ENCODE data around the gene RBMS1. TPM values are rescaled to one million over a fixed set of nuclear protein-coding genes. Genes with fewer than 3 reads are reported as not detected.

The RBMS1 gene
- total RNA-seq, 1 donor from 2014 or later = 10.2 TPM

DNA sequence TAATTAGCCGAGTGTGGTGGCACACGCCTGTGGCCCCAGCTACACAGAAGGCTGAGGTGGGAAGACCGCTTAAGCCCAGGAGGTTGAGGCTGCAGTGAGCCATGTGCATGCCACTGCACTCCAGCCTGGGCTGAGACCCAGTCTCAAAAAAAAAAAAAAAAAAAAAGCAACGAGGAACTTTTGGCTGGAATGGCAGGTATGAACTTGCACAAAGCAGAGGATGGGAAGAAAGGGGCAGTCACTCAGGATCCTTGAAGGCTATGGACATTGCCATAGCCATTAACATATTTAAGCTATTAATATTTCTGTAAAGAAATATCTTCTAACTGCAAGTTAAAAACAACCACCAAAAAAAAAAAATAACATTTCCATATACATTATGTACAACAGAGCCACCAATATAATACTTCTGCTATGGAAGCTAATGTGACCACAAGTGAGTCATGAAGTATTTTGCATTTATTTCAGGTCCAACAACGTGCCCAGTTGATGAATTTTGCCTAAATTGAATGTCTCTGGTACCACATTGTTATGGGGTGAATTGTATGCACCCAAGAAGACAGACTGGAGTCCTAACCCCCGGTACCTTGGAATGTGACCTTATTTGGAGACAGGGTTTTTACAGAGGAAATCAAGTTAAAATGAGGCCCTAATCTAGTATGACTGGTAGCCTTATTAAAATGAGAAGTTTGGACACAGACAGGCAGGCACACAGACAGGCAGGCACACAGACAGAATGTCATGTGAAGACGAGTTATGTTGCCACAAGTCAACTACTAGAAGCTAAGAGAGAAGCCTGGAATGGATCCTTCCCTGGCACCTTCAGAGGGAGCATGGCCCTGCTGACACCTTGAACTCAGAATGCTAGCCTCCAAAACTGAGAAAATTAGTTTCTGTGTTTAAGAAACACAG lies 102.8 kb downstream of the RBMS1 start:
- FAIRE-seq = no peak
- DNase-seq (ENCODE audit: low spot score in 2 of 2) = no peak

DNA sequence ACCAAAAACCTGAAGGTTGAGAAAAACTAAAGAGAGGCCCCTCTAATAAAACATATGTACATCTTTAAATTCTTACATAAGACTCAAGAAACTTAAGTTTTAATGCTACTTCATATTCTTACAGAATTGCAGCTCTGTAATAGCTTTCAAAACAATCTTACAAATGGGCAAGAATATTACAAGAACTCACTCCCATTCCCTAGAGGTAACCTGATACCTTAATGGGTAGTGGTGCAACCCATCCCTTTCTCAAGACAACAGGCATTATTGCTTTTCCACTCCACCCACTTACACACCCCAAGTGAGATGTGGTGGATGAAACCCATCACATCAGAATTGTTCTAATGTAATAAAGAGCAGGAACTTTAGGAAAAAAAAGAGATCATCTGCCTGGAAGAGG lies 103.7 kb downstream of the RBMS1 start:
- no peak for FAIRE-seq

DNA sequence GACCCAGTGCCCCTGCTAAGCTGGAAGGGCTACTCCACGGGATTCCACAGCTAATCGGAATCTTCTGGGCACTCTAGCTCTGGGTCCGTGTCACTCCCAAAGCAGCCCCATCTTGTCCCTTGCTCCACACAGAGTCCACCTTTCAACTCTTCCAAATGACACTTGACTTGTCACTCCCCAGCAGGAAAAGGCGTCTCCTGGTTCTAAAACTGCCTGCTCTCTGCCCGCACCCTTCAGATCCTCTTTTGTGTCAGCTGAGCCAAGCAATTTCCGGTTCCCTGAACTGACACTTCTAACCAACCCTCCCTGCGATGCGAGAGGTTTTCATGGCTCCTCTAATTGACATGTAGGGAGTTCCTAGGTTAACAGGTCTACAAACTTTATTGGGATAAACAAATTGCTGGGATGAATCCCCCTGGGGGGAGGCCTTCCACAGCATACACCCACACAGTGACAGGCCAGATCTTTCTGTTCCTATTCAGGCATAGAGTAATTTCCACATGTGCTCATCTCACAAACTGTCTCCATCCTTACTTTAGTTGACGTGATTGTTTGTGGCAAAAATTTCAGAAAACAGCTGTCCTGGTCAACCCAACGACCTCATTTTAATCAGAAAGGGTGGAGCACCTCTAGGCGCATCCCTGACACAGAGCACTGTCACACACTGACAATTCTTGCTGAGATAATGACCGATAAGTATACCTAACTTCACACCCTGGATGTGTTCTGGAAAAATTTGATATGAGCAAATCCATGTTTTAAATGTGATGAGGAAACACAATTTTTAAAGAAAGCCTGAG lies 104.9 kb downstream of the RBMS1 start:
- DNase-seq (ENCODE audit: low spot score in 2 of 2) (no peak), FAIRE-seq (no peak)

More for the DNA sequence above, 103.7 kb downstream of the RBMS1 start:
- no peak for DNase-seq (ENCODE audit: low spot score in 2 of 2)

DNA sequence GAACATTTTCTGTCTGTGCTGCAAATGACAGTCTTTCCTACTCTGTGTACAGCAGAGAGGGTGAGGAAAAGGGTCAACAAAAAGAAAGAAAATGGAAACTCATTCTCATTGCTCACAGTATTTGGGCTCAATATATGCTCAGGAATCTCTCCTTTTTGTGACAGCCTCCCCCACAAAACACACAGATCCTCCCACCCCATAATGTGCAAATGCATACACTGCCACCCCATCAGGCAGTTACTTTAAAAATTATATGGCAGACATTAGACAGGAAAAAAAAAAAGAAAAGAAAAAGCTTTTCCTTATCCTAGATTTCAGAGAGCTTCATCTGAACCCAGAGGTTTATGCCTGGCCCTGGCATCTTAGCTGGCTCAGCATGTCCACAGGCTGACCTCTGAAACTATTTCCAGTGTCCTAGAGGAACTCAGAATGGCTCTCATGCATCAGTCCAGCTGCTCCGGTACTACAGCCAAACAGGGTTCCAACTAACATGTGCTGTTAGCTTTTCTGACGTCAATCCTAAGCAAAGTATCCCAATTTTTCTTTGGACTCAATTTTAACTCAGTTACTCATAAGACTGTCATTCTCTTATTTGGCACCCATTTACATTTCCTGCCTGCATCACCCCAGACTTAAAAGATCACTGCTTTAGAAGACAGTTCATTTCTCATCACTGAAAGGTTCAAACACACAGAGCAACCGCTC lies 105.9 kb downstream of the RBMS1 start:
- no peak for FAIRE-seq
- no peak for DNase-seq (ENCODE audit: low spot score in 2 of 2)

DNA sequence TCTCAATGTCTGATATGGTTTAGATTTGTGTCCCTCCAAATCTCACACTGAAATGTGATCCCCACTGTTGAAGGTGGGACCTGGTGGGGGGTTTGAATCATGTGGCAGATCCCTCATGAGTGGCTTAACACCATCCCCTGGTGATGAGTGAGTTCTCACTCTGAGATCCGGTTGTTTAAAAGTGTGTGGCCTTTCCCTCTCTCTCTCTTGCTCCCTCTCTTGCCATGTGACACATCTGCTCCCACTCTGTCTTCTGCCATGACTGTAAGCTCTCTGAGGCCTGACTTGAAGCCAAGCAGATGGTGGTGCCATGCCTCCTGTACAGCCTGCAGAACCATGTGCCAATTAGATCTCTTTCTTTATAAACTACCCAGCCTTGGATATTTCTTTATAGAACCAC lies 108.8 kb downstream of the RBMS1 start:
- FAIRE-seq (no peak), DNase-seq (ENCODE audit: low spot score in 2 of 2) (no peak)

DNA sequence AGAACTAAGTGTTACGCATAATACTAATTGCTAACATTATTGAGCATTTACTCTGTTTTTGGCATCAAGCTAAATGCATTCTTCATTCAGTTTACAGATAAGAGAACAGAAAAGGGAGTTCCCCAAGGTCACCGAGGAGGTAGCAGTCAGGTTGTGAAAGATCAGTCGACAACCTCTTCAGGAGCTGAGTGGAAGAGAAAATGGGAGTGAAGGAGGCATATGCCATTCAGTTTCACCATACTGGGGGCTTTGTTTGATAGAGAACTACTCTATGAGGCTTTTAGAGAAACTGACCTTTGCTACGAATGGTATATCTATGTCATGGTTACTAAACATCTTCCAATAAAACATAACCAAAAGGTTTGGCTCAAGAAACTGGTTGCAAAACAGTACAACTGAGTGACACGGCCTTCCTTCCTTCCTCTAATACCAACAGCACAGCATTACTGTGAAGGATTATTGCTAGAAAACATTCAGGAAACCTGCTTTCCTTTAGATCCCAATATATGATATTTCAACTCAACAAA lies 112.1 kb downstream of the RBMS1 start:
- DNase-seq (ENCODE audit: low spot score in 2 of 2) (no peak), FAIRE-seq (no peak)

DNA sequence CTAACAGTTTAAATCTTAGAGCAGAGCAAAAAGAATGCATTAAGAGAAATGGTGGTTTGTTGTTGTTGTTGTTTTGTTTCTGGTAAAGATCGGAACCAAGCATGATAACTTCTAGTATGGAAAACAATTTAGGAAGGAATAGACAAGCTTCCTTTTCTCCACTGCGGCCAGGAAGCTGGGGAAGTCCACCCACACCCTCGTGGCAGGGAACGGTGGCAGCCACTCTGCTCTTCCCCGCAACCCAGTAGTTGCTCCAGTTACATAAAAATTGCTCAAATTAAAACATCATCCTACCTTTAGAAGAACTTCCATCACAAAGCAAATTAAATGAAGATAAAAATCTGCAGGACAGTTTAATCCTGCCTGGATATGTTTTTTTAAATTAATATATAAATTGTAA lies 113.0 kb downstream of the RBMS1 start:
- DNase-seq (ENCODE audit: low spot score in 2 of 2) (no peak), FAIRE-seq (no peak)

DNA sequence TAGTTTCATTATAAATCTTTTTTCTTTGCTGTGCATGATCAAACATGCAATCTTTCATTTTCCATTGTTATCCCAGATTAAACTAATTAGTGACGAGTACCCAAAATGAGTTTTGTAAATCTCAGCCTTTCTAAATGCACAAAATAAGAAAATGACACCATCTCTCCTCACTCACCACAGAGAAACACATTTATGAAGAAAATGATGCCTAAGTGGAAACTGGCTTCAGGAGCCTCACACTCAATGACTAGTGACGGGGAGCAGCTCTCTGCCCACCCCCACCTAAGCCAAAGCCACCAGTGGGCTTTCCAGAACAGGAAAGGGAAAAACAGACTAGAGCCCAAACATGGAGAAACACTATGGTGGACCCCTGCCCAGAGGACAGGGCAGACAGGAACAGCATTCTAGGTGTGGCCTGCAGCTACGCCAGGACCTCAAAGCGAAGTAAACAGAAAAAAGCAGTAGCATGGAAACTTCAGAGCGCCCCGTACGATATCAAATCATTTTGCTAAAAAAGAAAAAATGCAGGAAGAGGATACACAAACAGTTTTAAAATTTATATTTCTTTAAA lies 113.5 kb downstream of the RBMS1 start:
- no peak for DNase-seq (ENCODE audit: low spot score in 2 of 2)

DNA sequence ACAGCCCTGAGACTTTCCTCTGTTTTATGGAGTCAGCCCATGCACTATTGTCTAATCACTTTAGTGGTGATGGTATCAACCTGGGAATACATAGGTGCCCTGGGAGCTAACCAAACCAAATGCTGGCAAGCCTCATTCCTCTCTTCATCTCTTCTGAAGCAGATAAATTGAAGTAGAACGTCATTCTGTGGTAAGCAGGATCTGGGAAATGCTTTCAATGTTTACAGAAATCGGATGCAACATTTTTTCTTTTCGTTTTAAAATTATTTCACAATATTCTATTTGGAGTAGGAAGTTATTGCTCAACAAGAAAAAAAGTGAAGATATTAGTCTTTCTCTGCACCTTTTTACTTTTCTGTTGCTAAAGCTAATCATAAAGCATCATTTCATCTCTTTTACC lies 114.2 kb downstream of the RBMS1 start:
- FAIRE-seq (no peak), DNase-seq (ENCODE audit: low spot score in 2 of 2) (no peak)

More for the DNA sequence above, 113.5 kb downstream of the RBMS1 start:
- no peak for FAIRE-seq

DNA sequence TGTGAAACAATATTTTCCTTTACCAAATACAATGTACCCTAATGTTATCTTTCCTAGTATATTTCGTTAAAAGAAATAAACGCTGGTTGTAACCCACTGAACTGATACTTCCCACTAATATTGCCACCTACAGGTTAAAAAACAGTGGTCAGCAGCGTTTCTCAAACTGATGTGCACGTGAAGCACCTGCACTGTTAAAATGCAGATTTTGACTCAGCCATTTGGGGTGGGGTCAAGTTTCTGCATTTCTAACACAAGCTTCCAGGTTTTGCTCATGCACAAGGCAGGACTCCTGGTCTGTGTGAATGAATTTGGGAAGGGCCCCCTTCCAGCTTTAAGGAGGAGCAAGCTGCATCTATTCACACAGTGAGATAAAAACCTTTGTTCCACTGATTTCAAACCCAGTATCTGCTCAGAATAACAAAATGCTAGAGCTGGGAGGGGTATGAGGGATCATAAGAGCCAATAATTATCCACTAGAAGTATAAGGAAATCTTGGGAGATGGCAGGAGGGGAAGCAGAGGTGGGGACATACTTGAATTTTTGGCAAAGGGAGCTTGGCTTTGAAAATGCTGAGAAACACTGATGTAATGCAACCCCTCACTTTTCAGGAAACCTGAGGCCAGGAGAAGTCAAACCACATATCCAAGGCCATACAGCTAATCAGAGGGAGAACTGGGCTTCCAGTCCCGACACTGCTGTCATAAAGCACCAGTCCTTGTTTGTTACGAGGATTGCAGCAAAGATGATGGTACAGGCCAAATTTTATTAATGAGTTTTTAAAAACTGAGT lies 116.2 kb downstream of the RBMS1 start:
- FAIRE-seq = no peak

DNA sequence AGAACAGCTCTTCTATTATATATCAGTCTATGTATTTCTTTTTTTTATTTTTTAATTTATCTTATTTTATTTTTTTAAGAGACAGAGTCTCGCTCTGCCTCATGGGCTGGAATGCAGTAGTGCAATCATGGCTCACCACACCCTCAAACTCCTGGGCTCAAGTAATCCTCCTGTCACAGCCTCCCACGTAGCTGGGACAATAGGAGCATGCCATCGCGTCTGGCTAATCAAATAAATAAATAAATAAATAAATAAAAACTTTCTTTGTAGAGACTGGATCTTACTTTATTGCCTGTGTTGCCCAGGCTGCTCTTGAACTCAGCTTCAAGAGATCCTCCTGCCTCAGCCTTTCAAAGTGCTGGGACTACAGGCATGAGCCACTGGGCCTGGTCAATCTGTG lies 117.0 kb downstream of the RBMS1 start:
- no peak for DNase-seq (ENCODE audit: low spot score in 2 of 2)
- no peak for FAIRE-seq

More for the DNA sequence above, 116.2 kb downstream of the RBMS1 start:
- no peak for DNase-seq (ENCODE audit: low spot score in 2 of 2)

DNA sequence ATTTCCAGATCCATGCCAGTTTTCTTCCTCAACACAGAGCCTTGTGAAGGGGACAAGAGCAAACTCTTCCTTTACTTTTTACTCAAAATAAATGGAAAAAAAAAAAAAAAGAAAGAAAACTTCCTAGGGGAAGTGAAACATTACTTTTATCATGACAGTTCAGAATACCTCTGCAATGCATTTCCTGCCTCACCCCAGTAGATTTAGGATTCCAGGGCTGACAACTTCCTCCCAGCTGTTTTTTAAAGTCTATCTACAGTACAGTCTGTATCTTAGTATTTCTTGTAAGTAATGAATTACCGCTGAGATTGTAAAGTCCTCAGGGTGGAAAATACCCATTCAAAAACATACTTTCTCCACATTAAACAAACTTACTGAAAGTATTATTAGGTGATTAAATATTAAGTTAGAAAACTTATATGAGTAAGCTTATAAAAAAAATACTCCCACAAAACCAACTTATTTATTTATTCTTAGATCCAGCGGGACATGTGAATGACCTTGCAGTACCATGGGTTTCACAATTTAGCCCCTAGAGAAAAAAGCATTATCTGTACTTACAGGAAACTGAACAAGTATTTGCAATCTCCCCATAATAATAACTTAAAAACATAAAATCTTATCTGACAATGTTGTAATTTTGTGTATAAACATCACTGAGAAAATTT lies 117.7 kb downstream of the RBMS1 start:
- DNase-seq (ENCODE audit: low spot score in 2 of 2) (no peak), FAIRE-seq (no peak)

DNA sequence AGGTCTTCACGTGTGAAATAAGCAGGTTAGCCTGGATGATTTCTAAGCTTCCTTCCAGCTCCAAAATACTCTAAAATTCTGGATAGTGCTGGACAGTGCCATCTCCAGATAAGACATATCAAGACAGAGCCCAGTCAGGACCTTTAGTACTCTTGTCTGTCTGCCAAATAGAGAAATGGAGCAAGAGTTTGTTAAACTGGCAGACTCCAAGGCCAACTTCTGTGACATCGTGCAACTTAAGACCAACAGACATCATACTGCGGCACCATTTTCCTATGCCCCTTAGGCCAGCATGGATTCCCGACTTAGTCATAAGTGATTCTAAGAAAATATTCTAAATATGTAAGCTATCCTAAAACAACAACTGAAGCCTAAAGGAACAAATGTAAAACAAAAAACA lies 118.6 kb downstream of the RBMS1 start:
- DNase-seq (ENCODE audit: low spot score in 2 of 2) (no peak), FAIRE-seq (no peak)

DNA sequence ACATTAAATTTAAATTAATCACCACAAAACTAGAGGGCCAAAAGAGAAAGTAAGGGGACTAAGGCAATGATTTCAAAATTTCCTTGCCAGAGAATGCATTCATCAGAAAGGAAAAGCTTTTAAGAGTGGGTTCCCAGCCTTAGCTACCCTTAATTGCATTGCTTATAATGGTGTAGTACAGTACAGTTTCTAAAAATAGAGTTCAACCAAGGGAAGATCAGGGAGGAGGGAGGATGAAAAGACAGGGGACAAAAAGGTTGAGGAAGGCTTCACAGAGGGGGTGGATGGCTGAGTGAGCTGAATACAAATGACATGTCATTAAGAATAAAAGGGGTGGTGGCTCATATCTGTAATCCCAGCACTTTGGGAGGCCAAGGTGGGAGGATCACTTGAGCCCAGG lies 119.9 kb downstream of the RBMS1 start:
- no peak for DNase-seq (ENCODE audit: low spot score in 2 of 2)
- no peak for FAIRE-seq

DNA sequence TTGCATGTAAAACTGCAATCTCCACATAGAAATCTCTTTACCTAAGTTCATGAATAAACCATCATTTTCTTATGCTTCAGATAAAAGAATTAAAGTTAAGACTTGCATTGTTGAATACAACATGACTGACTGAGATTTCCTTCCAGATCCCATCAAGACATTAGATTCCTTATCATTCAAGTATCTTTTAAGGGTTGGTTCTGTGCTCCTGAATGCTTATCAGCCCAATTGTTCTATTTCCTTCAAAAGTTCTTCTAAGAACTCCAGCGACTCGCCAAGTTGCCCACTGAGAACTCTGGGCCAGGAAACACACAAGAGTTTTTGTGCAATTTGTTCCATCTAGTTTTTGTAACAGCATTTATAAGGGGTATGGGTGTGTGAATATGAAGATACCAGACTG lies 120.3 kb downstream of the RBMS1 start:
- FAIRE-seq (no peak), DNase-seq (ENCODE audit: low spot score in 2 of 2) (no peak)

DNA sequence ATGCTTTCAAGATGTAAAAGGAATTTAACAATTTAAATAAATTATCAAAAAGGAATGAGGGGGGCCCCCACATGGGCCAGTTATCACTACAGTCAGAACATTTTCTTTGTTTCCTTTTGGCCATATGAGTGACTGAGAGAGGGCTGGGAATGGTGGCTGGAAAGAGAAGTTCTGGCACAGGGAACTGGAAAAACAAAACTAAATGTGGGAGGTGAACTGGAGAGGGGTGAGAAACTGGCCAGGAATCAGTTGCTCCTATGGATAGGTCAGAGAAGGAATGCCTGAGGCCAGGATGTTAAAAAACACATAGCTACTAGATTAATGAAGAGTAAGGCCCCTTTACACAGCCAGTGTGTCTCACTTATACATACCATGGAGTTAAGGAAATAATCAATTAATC lies 121.0 kb downstream of the RBMS1 start:
- DNase-seq (ENCODE audit: low spot score in 2 of 2) (no peak), FAIRE-seq (no peak)

DNA sequence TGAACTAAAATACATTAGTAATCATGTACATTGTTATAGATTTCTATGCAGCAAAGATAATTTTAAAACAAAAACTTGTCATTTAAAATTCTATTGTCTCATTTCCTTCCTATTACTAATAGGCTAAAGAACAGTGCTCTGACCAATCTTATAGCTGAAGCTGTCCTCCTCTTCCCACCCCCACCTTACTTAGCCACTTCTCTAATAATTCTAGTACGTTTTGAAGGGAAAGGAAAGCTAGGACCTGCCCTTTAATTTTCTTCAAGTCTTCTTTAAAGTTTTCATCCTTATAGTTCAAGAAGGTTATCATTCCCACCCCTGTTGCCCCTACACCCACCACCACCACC lies 121.6 kb downstream of the RBMS1 start:
- DNase-seq (ENCODE audit: low spot score in 2 of 2) = no peak
- FAIRE-seq = no peak

DNA sequence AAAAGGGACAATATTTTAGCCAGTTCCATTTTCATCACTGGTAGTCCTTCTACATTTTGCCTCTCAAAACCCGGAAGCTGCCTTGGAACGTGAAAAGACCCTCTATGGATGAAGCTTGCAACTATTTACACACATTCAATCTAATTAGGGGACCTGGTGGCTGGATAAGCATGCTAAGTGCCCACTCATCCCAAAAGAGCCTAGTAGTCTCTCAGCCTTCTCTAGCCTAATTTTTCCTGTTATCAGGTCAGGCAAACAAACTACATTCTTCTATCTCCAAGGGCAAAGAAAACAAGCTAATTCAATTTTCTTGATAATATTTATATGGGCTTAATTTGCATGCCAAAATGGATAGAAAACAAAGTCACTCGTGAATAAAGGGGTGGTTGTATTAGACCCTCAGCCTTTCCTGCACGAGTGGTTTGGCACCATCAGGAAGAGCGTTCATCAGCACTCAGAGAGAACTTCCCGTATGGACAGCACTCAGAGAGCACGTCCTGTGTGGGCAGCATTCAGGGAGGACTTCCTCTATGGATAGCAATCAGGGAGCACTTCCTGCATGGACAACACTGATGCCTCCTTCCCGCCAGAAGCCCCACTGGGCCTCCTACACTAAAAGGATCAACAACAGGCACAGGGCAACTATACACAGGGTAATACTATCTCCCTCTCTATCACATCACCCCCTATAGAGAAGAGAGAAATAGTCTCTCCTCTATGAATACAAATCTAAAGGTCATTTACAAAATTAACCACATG lies 122.2 kb downstream of the RBMS1 start:
- FAIRE-seq = no peak
- DNase-seq (ENCODE audit: low spot score in 2 of 2) = no peak
